Measurements from ENCODE around the gene DDIT4. TPM values are rescaled to one million over a fixed set of nuclear protein-coding genes. Genes with fewer than 3 reads are reported as not detected.

The DDIT4 gene
- total RNA-seq, 1 experiment from 2014 or later: 266 TPM

DNA sequence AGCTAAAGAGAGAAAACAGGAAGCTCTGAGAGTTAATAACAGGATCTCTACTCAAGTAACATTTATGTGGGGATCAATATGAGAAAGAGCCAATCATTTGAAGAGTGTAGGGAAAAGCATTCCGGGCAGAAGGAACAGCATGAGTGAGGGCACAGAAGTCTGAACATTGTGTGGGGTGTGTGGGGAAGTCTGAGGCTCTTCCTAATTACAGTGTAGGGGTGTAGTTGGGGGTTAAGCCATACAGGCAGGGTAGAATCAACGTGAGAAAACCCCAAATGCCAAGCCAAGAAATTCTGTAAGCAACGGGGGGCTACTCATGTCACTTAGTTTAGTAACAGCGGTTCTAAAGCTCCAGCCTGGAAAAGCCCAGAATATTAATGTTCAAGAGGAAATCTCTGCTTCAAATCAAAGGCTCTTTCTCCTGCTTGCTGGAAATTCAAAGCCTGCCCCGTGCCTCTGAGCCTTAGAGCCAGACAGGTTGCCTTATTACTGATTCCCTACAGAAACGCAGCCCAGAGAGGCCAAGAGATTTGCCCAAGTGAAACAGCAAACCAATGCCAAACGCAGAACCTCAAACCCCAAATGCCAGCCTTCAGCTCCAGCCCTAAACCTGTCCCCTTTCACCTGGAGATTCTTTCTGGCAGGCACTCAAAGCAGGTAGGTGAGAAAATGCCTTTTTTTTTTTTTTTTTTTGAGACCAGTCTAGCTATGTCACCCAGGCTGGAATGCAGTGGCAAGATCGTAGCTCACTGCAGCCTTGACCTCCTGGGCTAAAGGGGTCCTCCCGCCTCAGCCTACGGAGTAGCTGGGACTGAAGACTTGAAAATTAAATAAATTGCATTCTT lies 44.9 kb downstream of the DDIT4 start:
- H3K27me3 ChIP-seq: no peaks in the 10 kb centered on the region
- peak overlapping the region; percentile 39 for H3K4me3 ChIP-seq
- no peaks in the 10 kb centered on the region for H3K36me3 ChIP-seq
- DNase-seq: no peak
- H3K9me3 ChIP-seq: no peaks in the 10 kb centered on the region

- H3K27me3 ChIP-seq: no peaks in the 10 kb centered on the region
- DNase-seq: peak; percentile 94
- peak overlapping the region; percentile 39 for H3K4me3 ChIP-seq
- H3K36me3 ChIP-seq: no peaks in the 10 kb centered on the region
- H3K9me3 ChIP-seq: no peaks in the 10 kb centered on the region
Measured at GRCh38 chr10:72319416-72320254, 45.9 kb downstream of the DDIT4 start.

DNA sequence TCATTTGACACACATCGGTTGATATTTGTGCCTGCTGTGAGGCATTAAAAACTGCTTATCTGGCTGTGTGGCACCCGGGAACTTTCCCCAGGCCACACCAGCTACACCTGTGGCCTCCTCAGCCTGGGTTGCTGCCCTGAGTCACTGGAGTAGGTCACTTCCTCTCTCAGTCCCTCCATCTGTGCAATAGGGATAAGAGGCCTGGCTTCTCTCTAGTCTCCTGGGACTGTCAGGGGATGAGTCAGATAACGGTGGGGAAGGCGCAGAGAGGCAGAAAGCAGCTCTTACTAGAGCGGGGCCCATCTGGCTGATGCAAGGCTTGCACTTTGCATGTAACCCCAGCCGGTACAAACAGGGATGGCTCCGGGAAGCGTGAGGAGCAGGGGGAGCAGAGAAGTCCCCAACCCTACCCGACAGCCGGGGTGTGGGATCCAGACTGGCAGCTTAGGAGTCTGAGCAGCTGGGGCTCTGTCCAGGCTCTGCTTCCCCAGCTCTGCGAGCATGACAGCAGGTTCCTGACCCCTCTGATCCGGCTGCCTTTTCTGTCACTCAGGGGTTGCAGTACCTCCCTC lies 47.0 kb downstream of the DDIT4 start:
- Histone ChIP-seq H3K4me3 (no peak overlapping the region), H3K27me3 (no peaks in the 10 kb centered on the region), H3K9me3 (no peaks in the 10 kb centered on the region), H3K36me3 (no peaks in the 10 kb centered on the region)
- DNase-seq: peak; percentile 97

GRCh38 chr10:72321248-72322029 lies 47.7 kb downstream of the DDIT4 start:
- DNase-seq: no peak
- Histone ChIP-seq H3K27me3 (no peaks in the 10 kb centered on the region), H3K36me3 (no peaks in the 10 kb centered on the region), H3K9me3 (no peaks in the 10 kb centered on the region), H3K4me3 (no peak overlapping the region)

DNA sequence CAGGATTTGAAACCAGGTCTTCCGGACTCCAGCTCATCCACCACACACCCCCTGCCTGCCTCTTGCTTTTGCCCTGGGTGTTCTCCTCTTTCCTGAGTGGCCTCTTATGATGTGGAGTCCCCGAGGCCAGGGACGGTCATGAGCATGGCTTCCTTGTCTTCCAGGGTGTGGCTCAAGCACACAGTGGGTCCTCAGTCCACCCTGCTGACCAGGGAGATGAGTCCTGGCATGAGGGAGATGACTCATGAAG lies 48.2 kb downstream of the DDIT4 start:
- H3K4me3 ChIP-seq: no peak overlapping the region

DNA sequence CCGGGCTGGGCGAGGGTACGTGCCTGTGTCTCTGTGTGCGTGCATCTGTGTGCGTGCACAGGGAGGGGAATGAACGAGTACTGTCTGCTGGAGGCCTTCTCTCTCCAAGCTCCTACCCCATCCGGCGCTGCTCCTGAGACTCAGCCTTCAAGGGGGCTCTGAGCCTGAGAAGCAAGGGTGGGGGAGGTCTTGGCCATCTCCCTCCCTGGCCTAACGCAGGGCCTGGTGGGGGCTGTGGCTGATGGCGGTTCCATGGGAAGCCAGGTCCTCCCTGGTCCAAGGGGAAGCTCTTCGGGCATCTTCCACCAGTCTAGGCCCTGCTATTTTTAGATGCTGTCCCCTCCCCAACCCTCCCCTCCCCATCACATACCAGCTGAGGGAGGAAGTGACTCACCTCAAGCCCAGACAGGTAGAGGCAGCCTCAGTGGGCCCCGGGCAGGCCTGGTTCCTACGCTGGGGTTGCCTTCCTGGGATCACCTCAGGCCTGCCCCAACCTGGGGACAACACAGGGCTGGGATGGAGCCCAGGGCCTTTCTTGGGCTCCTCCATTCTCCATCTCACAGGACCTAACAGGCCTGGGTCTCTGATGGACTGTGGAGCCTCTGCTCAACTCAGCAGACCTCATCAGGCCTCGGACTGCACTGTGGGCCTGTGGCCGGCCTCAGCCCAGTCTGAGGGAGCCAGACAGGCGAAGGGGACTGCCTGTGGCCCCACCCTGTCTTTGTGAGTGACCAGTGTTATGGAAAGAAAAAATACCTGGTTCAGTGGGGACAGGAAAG lies 48.7 kb downstream of the DDIT4 start:
- Histone ChIP-seq H3K4me3 (no peak overlapping the region), H3K36me3 (no peaks in the 10 kb centered on the region), H3K9me3 (no peaks in the 10 kb centered on the region), H3K27me3 (no peaks in the 10 kb centered on the region)
- no peak for DNase-seq

More for the DNA sequence above, 48.2 kb downstream of the DDIT4 start:
- H3K36me3 ChIP-seq: no peaks in the 10 kb centered on the region
- DNase-seq: peak; percentile 34
- no peaks in the 10 kb centered on the region for H3K9me3 ChIP-seq
- H3K27me3 ChIP-seq: no peaks in the 10 kb centered on the region

GRCh38 chr10:72323108-72323749 lies 49.5 kb downstream of the DDIT4 start:
- no peaks in the 10 kb centered on the region for H3K36me3 ChIP-seq
- H3K27me3 ChIP-seq: no peaks in the 10 kb centered on the region
- DNase-seq: no peak
- no peak overlapping the region for H3K4me3 ChIP-seq
- no peaks in the 10 kb centered on the region for H3K9me3 ChIP-seq

GRCh38 chr10:72323771-72324191 lies 50.1 kb downstream of the DDIT4 start:
- no peak for DNase-seq
- no peaks in the 10 kb centered on the region for H3K27me3 ChIP-seq
- no peaks in the 10 kb centered on the region for H3K9me3 ChIP-seq
- H3K36me3 ChIP-seq: no peaks in the 10 kb centered on the region
- H3K4me3 ChIP-seq: no peak overlapping the region

Other genes starting within 250 kb of the DDIT4 start
- gene SPOCK2, start 185.4 kb upstream of the DDIT4 start, total RNA-seq (2014; rRNA removed; shearing (Covaris generic); ENCODE audit: low replicate concordance): not detected in 2 replicates
- gene ANAPC16, start 57.9 kb upstream of the DDIT4 start, total RNA-seq (2014; rRNA removed; shearing (Covaris generic); ENCODE audit: low replicate concordance): 61.1 and 141 TPM in 2 replicates
- 12.6 and 28.1 TPM in 2 replicates for gene ASCC1, start 57.6 kb upstream of the DDIT4 start, total RNA-seq (2014; rRNA removed; shearing (Covaris generic); ENCODE audit: low replicate concordance)
- gene DNAJB12, start 81.0 kb downstream of the DDIT4 start, total RNA-seq (2014; rRNA removed; shearing (Covaris generic); ENCODE audit: low replicate concordance): 19.3 and 24.4 TPM in 2 replicates